LoVo (cell line): ENCODE data around the gene GMIP.
"Not testable (repeated sequence)": the region's sequence is repeated elsewhere in the genome, so short reads cannot be mapped to it uniquely, and the experiment has no call there.

Experiments used
- DNase-seq: peaks from one replicate; pipeline ENCODE4 v3.0.0-alpha.2; 2016; ENCODE audit warnings: low spot score

The GMIP gene

GRCh38 chr19:19643158-19644053, at the start of gene GMIP:
Gene GMIP, minus strand, starts transcription at chr19:19643657. Its CDS starts 128 bp downstream, at chr19:19643529.
- peak; percentile 85 for DNase-seq

GRCh38 chr19:19691683-19692082, 48.2 kb upstream of the GMIP start:
- DNase-seq, result no peak

- not testable (repeated sequence) for DNase-seq
Observed at GRCh38 chr19:19689023-19689422, 45.6 kb upstream of the GMIP start.

GRCh38 chr19:19687090-19687489, 43.6 kb upstream of the GMIP start:
- no peak for DNase-seq

- no peak for DNase-seq
Observed at GRCh38 chr19:19686580-19686979, 43.1 kb upstream of the GMIP start.

- not testable (repeated sequence) for DNase-seq
Observed at GRCh38 chr19:19686119-19686518, 42.7 kb upstream of the GMIP start.

GRCh38 chr19:19679176-19680073, 36.0 kb upstream of the GMIP start:
- DNase-seq, result no peak

GRCh38 chr19:19677579-19677978, 34.1 kb upstream of the GMIP start:
- no peak for DNase-seq

GRCh38 chr19:19674315-19674714, 30.9 kb upstream of the GMIP start:
- no peak for DNase-seq

- no peak for DNase-seq
Observed at GRCh38 chr19:19672816-19673215, 29.4 kb upstream of the GMIP start.

GRCh38 chr19:19670070-19670551, 26.7 kb upstream of the GMIP start:
- DNase-seq, result peak; percentile 39

- peak; percentile 90 for DNase-seq
Observed at GRCh38 chr19:19668230-19669012, 25.0 kb upstream of the GMIP start, which contains the start of gene ZNF101. Gene ZNF101, plus strand, starts transcription at chr19:19668839. Its CDS starts 125 bp downstream, at chr19:19668964.

- DNase-seq, result not testable (repeated sequence)
Observed at GRCh38 chr19:19665420-19665948, 22.0 kb upstream of the GMIP start.

- peak; percentile 98 for DNase-seq
Observed at GRCh38 chr19:19663256-19664120, 20.0 kb upstream of the GMIP start, which contains the start of gene ATP13A1. Gene ATP13A1, minus strand, starts transcription at chr19:19663676. Its CDS starts 10 bp downstream, at chr19:19663666.

- DNase-seq, result no peak
Observed at GRCh38 chr19:19662871-19663255, 19.4 kb upstream of the GMIP start.

- DNase-seq, result no peak
Observed at GRCh38 chr19:19662344-19662743, 18.9 kb upstream of the GMIP start.

- DNase-seq, result no peak
Observed at GRCh38 chr19:19661675-19662251, 18.3 kb upstream of the GMIP start.

GRCh38 chr19:19661141-19661674, 17.8 kb upstream of the GMIP start:
- DNase-seq, result no peak

- no peak for DNase-seq
Observed at GRCh38 chr19:19659646-19660245, 16.3 kb upstream of the GMIP start.
